Rectal smooth muscle tissue (tissue), 1 donor: ENCODE measurements around the gene CARD19.
A peak's percentile ranks its signal among the peaks of the same experiment; 100 is the strongest.

Experiments used
- H3K27ac ChIP-seq: one replicate; pipeline ENCODE4 v1.7.0; 2013; ENCODE audit warnings: low read depth, low read length, inconsistent platforms
- H3K27me3 ChIP-seq: one replicate; pipeline ENCODE4 v1.7.0; 2013; ENCODE audit warnings: low read length; ENCODE audit not compliant: control insufficient read depth, insufficient read depth
- H3K36me3 ChIP-seq: one replicate; pipeline ENCODE4 v1.7.0; 2013; ENCODE audit warnings: low read length; ENCODE audit not compliant: control insufficient read depth, insufficient read depth
- H3K4me1 ChIP-seq: one replicate; pipeline ENCODE4 v1.7.0; 2013; ENCODE audit warnings: low read length; ENCODE audit not compliant: control insufficient read depth, insufficient read depth
- H3K4me3 ChIP-seq: one replicate; pipeline ENCODE4 v1.7.0; 2013; ENCODE audit warnings: low read length
- H3K9ac ChIP-seq: one replicate; pipeline ENCODE4 v1.7.0; 2013; ENCODE audit warnings: low read length

CARD19 gene

DNA sequence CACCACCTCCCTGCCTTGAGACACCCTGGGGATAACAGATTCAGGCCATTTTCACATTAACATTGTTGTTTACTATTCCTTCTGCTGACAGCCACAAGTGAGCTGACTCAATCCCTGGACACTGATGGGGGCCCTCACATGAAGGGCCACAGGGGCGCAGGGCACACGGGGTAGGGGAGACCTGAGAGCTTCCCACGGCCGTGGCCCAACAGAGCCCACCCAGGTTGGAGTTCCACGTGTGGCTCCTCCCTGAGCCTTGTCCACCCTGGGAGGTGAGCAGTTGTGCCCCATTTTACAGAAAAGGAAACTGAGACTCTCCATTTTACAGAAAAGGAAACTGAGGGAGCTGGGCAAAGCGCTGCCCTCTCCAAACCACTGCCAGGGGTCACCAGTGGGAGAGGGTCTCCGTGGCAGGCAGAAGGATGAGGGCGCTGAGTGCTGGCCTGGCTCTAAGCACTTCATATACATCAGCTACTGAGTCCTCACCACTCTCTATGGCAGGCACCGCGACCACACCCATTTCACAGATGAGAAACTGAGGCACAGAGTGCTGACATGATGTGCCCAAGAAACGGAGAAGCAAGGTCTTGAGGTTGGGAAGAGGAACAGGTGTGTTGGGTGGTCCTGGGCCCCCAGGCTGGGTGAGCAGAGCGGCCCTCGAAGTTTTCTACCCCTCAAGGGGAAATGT, 35.7 kb downstream of the CARD19 start:
- Histone ChIP-seq H3K4me1 (peaks cover 68% of the 10 kb centered on the region), H3K36me3 (no peaks in the 10 kb centered on the region), H3K4me3 (peak overlapping the region; percentile 70), H3K9ac (peak overlapping the region; percentile 10), H3K27ac (peak overlapping the region; percentile 96), H3K27me3 (no peaks in the 10 kb centered on the region)

DNA sequence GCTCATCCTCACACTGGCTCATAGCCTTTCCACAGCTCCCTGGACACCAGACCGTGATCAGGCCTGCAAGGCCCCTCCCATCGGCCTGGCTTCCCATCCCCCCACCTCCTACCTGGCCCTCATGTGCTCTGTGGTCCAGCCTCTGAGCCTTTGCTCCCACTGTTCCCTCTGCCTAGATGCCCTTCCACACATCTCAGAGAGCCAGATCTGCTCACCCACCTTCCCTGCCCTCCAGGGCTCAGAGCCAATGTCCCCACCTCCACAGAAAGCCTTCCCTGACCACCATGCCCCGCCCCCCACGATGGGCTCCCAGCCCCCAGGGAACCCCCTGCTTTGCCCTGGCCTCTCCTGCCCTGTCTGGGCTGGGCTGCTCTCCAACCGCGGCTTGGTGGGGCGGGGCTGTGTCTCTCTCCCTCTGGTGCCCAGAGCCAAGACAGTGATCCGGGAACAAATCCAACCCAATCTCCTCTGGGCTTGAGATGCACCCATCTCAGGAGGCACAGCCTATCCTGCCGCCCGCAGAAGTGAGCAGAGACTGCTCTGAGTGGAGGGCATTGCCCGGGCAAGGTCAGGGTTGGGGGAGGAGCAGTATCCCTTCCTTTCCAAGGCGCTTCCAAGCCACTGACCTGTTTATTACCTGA, 36.4 kb downstream of the CARD19 start:
- H3K4me1 ChIP-seq: peaks cover 62% of the 10 kb centered on the region
- peak overlapping the region; percentile 70 for H3K4me3 ChIP-seq
- peak overlapping the region; percentile 87 for H3K9ac ChIP-seq
- peak overlapping the region; percentile 96 for H3K27ac ChIP-seq
- H3K36me3 ChIP-seq: no peaks in the 10 kb centered on the region
- no peaks in the 10 kb centered on the region for H3K27me3 ChIP-seq

DNA sequence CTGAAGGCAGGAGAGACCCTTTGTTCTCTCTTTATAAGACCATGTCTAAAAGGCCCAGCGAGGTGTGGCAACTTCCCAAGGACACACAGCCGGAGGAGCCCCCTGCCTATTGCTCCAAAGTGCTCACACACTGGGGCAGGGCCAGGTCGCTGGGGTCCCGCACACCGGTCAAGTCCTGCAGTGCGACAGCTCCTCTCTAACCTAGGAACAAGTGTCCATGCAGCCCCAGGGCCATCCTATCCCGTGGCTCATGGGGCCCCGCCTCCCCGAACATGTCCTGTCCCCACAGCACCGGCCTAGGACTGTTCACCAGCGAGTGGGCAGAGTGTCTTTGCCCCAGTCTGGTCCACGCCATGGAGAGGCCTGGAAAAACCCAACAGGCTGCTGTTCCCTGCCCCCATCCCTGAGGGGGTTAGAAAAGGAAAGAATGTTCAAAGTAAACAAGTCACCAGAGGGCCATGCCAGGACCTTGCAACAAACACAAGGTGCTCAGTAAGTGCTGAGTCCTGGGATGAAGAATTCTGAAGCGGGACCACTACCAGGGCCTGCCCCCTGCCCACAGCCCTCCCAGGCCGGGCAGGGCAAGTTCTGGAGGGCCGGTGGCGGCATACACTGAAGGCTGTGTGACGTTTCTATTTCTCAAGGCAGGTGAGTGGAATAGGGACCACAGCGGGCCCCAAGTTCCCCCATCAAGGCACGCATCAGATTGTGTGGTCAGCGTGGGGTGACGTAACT, 37.1 kb downstream of the CARD19 start:
- Histone ChIP-seq H3K27me3 (no peaks in the 10 kb centered on the region), H3K4me1 (peaks cover 56% of the 10 kb centered on the region), H3K4me3 (peak overlapping the region; percentile 70), H3K27ac (peak overlapping the region; percentile 96), H3K36me3 (no peaks in the 10 kb centered on the region), H3K9ac (peak overlapping the region; percentile 87)

GRCh38 chr9:93133681-93134014, 37.6 kb downstream of the CARD19 start:
- Histone ChIP-seq H3K36me3 (no peaks in the 10 kb centered on the region), H3K4me1 (peaks cover 52% of the 10 kb centered on the region), H3K9ac (peak overlapping the region; percentile 87), H3K27ac (peak overlapping the region; percentile 96), H3K4me3 (peak overlapping the region; percentile 70), H3K27me3 (no peaks in the 10 kb centered on the region)

DNA sequence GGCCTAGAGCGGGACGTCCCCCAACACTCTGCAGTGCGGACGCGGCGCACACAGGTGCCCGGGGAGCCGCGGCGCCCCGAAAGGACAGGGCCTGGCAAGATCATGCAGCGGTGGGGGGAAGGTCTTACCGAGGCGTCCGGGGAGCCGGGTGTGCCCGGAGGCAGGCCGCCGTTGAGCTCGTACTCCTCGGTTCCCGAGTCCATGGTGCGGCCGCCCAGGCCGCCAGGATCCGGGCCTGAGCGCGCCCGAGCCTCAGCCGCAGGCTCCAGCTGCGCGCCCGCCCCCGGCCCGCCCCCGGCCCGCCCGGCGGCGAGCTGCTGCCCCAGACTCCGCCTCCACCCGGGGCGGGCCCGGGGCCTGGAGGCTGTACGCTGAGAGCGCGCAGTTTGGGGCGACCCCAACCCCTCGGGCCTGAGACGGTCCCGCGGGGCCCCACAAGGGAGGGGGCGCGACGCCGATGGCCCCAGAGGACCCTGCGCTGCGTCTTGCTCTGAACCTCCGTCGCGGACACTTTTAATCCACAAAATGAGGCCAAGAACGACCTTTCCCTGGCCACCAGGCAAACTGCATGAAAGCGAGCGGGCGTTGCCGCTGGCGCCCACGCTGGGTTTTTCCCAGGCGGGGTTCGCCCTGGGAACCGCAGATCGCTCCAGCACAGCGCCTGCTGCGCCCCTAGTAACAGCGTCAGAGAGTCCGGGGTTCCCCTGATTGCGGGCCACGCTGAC, 38.2 kb downstream of the CARD19 start, which contains the start of gene NINJ1:
Gene NINJ1 (minus strand): TSS at position 237 of the 725 bp plus-strand sequence. CDS start 34 bp downstream, at position 203.
- Histone ChIP-seq H3K9ac (peak within 1 kb of the TSS; percentile 87), H3K4me1 (peaks cover 47% of the 10 kb centered on the region), H3K36me3 (no peaks in the 10 kb centered on the region)

DNA sequence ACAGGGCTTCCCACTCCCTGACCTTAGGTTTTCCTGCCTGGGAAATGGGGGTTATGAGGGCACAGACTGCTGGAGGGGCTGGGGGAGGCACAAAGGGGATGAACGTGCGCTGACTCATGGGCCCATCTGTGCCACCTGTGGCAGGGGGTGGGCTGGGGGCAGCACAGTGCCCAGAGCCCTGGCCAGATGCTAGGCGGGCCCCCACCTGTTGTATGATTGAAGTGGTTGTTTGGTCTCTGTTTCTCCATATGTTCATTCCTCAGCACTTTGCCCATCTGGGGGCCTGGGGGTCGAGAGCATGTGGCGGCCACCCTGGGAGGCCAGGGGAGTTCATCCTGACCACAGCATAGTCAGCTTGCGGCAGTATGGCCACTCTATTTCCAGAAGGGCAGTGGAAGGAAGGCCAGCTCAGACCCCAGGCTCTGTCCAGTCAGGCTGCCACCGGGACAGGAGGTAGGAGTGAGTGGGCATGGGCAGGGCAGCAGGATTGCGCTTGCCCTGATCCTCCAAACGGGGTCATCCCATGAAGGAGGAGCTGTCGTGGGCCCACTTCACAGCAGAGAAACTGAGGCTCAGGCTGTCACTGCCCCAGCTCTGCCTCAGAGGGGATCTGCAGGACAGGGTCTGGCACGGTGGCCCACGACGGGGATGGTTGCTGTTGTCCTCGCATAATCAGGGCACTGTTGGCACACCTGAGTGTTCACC, 38.9 kb downstream of the CARD19 start:
- Histone ChIP-seq H3K27me3 (no peaks in the 10 kb centered on the region), H3K27ac (peak overlapping the region; percentile 96), H3K36me3 (no peaks in the 10 kb centered on the region), H3K4me1 (peaks cover 39% of the 10 kb centered on the region), H3K9ac (peak overlapping the region; percentile 46), H3K4me3 (peak overlapping the region; percentile 68)

More for the DNA sequence above, 38.2 kb downstream of the CARD19 start, which contains the start of gene NINJ1:
- no peaks in the 10 kb centered on the region for H3K27me3 ChIP-seq
- H3K27ac ChIP-seq: peak within 1 kb of the TSS; percentile 96
- H3K4me3 ChIP-seq: peak within 1 kb of the TSS; percentile 70

- Histone ChIP-seq H3K4me3 (no peak overlapping the region), H3K27ac (no peak overlapping the region), H3K9ac (no peak overlapping the region), H3K36me3 (no peaks in the 10 kb centered on the region), H3K27me3 (no peaks in the 10 kb centered on the region), H3K4me1 (peaks cover 28% of the 10 kb centered on the region)
Measured at GRCh38 chr9:93136011-93136440, 40.0 kb downstream of the CARD19 start.

GRCh38 chr9:93137362-93137761, 41.3 kb downstream of the CARD19 start:
- H3K27me3 ChIP-seq: no peaks in the 10 kb centered on the region
- H3K27ac ChIP-seq: no peak overlapping the region
- H3K4me3 ChIP-seq: no peak overlapping the region
- no peaks in the 10 kb centered on the region for H3K36me3 ChIP-seq
- H3K4me1 ChIP-seq: peaks cover 15% of the 10 kb centered on the region
- no peak overlapping the region for H3K9ac ChIP-seq

DNA sequence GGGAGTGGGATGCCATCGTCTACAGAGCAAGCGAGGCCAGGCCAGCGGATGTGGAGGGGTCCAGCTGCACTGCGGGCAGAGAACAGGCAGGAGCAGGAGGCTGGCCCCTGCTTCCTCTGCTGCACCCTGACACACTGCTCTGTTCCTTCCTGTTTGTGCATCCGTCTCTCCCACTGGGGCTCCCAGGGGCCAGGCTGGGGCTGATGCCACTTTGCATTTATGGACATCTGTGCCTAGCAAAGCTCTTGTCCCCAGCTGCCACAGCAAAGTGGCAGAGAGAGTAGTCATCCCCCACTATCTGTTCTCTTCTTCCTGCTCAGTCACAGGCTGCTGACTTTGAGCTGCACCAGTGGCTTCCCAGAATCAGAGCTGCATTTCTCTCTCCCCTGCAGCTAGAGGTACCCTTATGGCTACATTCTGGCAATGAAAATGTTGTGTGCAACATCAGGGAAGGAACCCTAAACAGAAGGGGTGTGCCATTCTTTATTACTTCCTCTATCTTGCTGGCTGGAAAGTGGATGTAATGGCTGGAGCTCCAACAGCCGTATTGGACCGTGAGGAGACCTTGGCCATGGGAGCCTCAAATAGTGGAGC, 42.3 kb downstream of the CARD19 start:
- no peak overlapping the region for H3K4me3 ChIP-seq
- H3K36me3 ChIP-seq: no peaks in the 10 kb centered on the region
- H3K27ac ChIP-seq: no peak overlapping the region
- H3K9ac ChIP-seq: no peak overlapping the region
- H3K4me1 ChIP-seq: peaks cover 6% of the 10 kb centered on the region
- H3K27me3 ChIP-seq: no peaks in the 10 kb centered on the region

DNA sequence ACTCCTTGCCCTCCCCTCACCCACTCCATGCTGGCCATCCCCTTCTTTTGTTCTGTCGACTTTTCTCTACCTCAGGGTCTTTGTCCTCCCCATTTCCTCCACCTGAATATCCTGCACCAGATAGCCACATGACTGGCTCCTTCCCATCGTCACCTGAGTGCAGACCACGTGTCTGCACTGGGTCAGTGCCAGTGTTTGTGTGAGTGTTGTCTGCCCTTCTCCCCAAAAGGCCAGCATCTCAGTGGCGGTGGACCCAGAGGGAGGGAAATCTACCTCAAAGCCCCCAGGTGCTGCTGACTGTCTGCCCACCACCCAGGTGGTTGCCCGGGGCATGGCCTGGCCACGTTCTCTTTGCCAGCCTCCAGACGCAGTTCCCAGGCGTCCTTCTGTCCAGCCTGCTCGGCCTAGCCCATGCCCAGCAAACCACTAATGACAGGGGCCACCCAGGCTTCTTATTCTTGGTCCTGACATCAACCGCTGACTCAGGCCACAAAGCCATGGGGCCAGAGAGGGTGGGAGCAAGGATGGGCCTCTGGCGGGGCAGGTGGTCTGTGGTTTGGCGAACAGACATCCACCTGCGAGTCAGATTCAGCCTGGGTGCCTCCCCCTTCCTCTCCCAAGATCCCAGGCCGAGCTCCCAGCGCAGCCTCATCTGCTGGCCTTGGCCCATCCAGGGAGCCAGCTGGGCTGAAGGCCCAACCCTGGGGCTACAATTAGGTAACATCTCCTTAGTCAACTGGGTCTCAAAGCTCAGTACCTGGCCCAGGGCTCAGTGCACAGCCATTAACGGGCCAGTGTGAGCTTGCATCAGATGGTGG, 43.6 kb downstream of the CARD19 start:
- no peak overlapping the region for H3K9ac ChIP-seq

More for the DNA sequence above, 43.6 kb downstream of the CARD19 start:
- H3K4me3 ChIP-seq: no peak overlapping the region
- peaks cover 6% of the 10 kb centered on the region for H3K4me1 ChIP-seq
- H3K27ac ChIP-seq: no peak overlapping the region
- H3K27me3 ChIP-seq: no peaks in the 10 kb centered on the region
- H3K36me3 ChIP-seq: no peaks in the 10 kb centered on the region
